HuH-7.5 (cell line): ENCODE measurements around the gene LYST.
"Not testable (repeated sequence)": the region's sequence is repeated elsewhere in the genome, so short reads cannot be mapped to it uniquely, and the experiment has no call there.

ENCODE experiments used
- DNase-seq: peaks from one replicate; pipeline ENCODE4 v3.0.0; 2011; ENCODE audit warnings: low spot score

LYST gene

GRCh38 chr1:235632506-235633401 is 234.0 kb downstream of the LYST start:
- DNase-seq: no peak

DNA sequence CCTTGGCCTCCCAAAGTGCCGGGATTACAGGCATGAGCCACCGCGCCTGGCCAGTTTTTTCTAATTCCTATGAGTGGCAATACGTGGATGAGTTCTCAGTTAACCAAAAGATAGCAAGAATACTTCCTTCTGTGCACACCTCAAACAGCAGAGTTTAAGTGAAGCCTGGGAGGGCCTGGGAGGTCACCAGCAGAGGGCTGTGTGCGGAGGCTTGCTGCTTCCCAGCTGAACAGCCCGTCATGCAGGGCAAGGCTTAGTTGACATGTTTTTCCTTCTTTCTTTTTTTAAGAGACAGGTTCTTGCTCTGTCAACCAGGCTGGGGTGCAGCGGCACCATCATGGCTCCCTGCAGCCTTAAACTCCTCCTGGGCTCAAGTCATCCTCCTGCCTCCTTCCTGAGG is 234.9 kb downstream of the LYST start:
- DNase-seq: no peak

GRCh38 chr1:235628316-235629005 is 238.2 kb downstream of the LYST start:
- DNase-seq: no peak

DNA sequence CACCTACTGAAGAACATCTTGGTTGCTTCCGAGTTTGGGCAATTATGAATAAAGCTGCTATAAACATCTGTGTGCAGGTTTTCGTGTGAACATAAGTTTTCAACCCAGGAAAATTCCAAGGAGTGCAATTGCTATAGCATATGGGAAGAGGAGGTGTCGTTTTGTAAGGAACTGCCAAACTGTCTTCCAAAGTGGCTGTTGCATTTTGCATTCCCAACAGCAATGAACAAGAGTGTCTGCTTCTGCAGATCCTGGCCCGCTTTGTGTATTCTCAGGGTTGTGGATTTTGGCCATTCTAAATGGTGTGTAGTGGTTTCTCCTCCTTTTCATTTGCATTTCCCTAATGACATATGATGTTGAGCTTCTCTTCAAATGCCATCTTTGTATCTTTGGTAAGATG is 240.9 kb downstream of the LYST start:
- no peak for DNase-seq

GRCh38 chr1:235625340-235625739 is 241.4 kb downstream of the LYST start:
- no peak for DNase-seq

GRCh38 chr1:235624721-235625333 is 241.9 kb downstream of the LYST start:
- DNase-seq: no peak

DNA sequence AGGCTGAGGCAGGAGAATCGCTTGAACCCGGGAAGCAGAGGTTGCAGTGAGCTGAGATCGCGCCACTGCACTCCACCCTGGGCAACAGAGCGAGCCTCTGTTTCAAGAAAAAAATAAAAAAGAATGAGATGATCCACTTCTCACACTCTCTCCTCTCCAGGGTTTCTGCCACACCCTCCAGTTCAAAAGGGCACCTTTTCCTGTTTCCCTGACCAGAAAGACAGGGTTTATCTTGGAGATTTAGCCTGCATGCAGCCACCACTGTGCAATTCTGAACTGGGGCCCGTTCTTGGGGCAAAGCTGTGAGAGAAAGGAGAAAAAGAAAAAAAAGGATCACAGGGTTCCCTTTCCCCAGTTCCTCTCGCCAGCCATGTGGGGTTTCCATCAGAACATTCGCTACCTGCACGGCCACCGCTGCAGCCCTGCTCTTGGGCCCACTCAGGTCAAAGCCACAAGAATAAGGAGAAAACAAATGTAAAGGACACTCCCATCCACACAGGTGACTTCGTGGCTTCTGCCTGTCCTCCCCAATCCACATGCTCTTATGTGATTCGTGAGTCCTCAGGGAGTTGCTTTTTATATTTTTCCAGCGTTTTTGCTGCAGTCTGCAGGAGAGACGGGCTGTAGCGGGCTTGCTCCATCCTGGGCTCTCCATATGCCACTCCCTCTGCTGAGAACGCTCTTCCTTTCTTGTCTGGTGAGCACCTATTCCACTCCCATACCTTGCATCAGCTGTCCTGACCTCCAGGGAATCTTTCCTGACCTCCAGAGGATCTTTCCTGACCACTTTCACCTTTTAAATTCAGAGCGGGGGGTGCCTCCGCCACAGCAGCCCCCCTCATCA is 243.5 kb downstream of the LYST start:
- DNase-seq: no peak

GRCh38 chr1:235619149-235619548 is 247.6 kb downstream of the LYST start:
- DNase-seq: not testable (repeated sequence)

GRCh38 chr1:235617808-235618207 is 248.9 kb downstream of the LYST start:
- DNase-seq: no peak

- no peak for DNase-seq
These were observed 249.6 kb downstream of the LYST start for GRCh38 chr1:235617140-235617539.

DNA sequence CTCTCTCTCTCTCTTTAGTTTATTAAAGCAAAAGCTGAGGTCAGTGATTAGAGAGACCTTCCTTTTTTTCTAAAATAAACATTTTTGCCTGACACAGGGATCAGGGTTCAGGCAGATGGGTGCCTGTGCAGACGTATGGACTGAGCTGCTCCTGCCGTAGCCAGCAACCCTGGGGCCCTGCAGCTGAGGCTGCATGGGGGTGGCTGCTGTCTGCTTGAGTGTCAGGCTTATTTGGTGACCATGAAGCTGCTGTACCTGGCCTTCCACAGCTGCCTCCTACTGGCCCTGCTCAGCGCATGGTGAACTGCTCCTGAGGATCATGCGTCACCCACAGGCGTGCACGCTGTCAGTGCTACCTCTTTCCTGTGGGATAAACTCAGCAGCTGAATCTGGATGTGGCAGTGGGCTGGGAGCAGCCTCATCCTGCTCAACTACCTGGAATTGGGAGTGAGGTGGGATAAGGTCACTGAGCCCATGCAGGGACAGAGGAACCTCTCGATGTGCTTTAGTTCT is 252.2 kb downstream of the LYST start:
- peak; percentile 55 for DNase-seq

GRCh38 chr1:235613602-235614001 is 253.1 kb downstream of the LYST start:
- no peak for DNase-seq

DNA sequence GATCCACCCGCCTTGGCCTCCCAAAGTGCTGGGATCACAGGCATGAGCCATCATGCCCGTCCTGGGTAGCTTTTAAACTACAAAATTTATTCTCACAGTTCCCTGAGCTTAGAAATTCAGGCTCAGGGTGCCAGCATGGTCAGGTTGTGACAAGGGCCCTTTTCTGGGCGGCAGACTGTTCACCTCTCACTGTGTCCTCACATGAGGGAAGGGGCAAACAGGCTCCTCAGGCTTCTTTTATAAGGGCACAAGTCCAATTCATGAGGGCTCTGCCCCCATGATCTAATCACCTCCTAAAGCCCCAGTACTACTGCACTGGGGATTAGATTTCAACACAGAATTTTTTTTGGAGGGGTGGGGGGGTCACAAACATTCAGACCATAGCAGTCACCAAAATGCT is 253.9 kb downstream of the LYST start:
- no peak for DNase-seq
